Activated T-cell treated with anti-CD3 and anti-CD28 coated beads for 1 hour (primary cell): Measurements from ENCODE around the gene PSME3IP1.
"Not testable (repeated sequence)": the region's sequence is repeated elsewhere in the genome, so short reads cannot be mapped to it uniquely, and the experiment has no call there.

Experiments used
- DNase-seq: peaks from one replicate; pipeline ENCODE4 v3.0.0-alpha.2; 2020; ENCODE audit warnings: low read depth

Gene PSME3IP1, protein sequence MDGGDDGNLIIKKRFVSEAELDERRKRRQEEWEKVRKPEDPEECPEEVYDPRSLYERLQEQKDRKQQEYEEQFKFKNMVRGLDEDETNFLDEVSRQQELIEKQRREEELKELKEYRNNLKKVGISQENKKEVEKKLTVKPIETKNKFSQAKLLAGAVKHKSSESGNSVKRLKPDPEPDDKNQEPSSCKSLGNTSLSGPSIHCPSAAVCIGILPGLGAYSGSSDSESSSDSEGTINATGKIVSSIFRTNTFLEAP

GRCh38 chr16:57185945-57186871 is at the start of gene PSME3IP1, which contains the start of gene RSPRY1:
Gene PSME3IP1 (minus strand): TSS chr16:57186039. CDS start chr16:57173854, 12,185 bp downstream.
Gene RSPRY1 (plus strand): TSS chr16:57186329. CDS start chr16:57204659, 18,330 bp downstream.
- peak; percentile 94 for DNase-seq

DNA sequence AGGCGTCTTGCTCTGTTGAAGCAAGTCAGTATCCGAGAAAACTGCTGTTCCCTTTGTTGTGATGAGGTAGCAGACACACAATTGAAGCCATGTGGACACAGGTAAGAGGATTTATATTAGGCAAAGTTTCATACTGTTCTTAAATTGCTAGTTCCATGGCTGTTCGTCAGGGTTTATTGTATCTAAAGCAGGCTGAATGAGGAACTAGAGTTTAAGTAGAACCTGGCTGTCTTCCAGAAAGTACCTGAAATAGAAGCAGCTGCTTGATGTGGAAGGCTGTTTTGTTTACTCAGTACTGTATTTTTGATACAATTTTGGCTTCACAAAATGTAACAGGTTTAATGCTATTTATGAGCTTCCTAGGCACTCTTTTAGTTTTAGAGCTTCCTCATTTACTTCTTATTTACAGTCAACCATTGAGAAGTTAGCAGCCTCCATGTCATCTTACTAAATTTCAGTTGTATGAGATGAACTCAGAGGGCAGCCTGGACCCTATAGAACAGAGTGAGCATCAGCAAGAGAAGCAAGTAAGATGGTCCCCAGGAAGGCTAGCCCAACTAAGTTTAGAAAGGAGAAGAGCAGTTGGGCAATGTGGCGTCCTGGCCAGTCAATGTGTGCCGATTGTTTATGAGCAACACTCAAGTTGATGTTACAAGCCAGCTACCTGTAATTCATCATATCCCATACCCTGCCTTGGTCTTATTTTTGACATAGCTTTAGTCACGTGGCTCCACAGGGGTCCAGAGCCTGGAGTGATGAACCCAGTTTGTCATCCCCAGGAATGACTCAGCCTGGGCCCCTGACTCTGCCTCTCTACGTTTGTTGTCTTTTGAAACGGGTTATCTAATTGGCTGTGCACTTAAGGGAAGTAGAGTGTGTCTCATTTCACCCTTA is 49.5 kb upstream of the PSME3IP1 start:
- DNase-seq: no peak

DNA sequence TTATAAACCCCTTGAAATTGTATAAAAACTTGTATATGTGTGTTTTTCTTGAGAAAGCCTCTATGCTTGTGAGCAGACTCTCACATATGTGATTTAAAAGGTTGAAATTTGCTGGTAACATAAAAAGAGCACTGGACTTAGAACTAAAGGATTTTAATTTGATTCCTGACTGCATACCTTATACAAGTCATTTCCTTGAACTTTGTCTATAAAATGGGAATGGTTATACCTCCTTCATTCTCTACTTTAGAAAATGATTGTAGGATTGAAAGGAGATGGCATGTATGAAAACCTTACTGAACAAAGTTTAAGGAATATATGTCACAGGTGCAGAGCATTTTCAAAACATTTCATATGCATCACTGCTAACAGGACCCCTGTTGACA is 48.9 kb upstream of the PSME3IP1 start:
- no peak for DNase-seq

- DNase-seq: no peak
These were observed 48.3 kb upstream of the PSME3IP1 start for GRCh38 chr16:57233944-57234706.

- no peak for DNase-seq
These were observed 46.0 kb upstream of the PSME3IP1 start for GRCh38 chr16:57231821-57232350.

DNA sequence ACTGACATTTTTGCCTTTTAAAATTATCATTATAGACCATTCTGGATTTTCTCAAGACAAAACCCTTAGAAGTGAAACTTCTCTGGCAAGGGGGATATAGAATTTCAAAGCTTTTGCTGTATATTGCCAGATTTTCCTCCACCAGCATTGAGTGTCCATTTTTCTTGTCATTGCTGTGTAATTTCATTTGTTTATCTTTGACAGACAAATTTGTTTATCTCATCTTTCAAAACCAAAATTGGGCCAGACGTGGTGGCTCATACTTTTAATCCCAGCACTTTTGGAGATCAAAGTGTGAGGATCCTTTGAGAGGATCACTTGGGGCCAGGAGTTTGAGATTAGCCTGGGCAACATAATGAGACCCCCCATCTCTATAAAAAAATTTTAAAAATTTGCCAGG is 43.2 kb upstream of the PSME3IP1 start:
- no peak for DNase-seq

DNA sequence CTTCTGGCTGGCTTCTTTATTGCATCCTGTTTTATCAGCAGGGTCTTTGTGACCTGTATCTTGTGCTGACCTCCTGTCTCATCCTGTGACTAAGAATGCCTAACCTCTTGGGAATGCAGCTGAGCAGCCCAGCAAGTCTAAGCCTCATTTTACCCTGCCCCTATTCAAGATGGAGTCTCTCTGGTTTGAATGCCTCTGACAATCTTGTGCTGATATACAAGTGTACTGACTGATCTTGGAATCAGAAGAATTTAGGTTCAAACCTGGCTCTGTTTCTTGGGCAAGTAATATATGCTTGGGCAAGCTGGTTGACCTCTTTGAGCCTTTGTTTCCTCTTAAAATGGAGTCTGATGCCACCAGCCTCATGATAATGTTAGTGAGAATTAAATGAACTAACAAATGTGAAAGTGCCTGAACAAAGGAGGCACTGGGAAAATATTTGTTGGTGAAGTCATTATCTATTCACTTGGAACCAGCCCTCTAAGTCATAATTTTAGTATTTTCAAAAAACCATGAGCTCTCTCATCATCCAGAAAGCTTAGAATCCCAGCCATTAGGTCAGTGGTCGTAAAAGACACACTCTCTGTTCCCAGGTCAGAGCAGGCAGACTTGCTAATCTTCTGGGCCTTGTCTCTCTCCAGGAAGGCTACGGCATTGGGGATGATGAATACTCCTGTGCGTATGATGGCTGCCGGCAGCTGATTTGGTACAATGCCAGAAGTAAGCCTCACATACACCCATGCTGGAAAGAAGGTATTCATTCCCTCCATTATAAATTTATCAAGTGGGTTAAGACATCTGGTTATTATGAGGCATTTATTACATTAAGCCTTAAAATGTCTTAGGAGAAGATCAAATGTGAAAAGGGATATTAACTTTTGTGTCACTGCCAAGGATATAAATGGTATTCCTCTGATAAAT is 41.1 kb upstream of the PSME3IP1 start:
- no peak for DNase-seq

DNA sequence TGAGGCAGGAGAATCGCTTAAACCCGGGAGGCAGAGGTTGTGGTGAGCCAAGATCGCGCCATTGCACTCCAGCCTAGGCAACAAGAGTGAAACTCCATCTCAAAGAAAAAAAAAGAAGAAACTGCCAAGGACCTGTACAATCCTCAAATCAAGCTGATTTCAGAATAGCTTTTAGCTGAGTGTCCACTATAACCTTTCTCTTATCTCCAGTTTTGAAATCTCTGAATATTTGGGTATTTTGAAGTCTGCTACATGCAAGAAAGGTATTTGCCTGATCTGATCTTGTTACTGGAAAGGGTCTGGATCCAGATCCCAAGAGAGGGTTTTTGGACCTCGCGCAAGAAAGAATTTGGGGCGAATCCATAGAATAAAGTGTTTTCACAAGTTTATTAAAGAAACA is 40.1 kb upstream of the PSME3IP1 start:
- DNase-seq: no peak

- DNase-seq: no peak
These were observed 39.0 kb upstream of the PSME3IP1 start for GRCh38 chr16:57224651-57225335.

DNA sequence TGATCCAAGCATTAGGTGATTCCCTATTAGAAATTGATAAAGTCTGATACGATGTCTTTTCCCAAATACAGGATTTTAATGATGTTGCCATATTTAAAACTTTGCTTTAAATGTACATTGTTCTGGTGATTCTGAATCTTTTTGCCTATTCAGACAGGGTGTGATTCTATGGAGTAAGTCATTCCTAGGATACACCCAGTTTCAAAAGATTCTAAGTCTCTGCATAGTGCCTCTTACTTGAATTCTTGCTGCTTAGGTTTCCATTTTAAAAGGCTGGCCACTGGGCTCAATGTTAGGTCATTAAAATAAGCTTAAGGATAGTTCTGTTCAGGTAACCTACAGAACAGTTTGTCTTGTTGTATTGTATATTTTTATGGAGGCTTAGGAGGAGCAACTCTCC is 37.2 kb upstream of the PSME3IP1 start:
- DNase-seq: no peak

GRCh38 chr16:57216968-57217367 is 31.1 kb upstream of the PSME3IP1 start:
- DNase-seq: no peak

DNA sequence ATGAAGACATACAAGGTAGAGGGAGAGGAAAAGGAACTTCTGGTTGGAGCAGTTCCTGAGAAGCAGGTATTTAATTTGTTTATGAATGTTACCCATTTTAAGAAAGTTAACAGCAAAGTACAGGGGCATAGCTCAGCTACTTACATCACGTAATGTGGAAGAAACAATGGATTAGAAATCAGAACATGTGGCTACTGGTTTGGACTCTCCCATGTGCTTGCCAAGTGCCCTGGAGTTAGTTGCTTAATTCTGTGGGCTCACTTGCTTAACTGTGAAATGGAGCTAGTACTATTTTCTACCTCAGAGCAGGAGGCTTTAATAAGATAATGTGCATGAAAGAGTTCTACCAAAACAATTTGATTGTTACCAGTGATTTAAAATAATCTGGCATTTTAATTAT is 27.6 kb upstream of the PSME3IP1 start:
- DNase-seq: no peak

- DNase-seq: no peak
These were observed 23.9 kb upstream of the PSME3IP1 start for GRCh38 chr16:57209780-57210179.

DNA sequence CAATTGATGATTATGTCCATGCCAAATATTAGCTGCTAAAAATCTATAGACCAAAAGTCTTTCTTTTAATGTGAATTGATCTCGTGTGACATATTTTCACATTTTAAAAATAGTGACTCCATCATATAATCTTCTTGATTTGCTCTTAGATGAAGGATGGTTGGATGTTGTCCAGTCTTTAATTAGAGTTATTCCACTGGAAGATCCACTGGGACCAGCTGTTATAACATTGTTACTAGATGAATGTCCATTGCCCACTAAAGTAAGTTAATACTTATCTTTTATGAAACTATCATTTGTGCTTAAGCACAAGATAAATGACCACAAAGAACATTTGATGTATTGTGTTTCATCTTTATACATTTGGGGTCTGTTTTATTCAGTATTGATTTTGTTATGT is 23.1 kb upstream of the PSME3IP1 start:
- DNase-seq: no peak

DNA sequence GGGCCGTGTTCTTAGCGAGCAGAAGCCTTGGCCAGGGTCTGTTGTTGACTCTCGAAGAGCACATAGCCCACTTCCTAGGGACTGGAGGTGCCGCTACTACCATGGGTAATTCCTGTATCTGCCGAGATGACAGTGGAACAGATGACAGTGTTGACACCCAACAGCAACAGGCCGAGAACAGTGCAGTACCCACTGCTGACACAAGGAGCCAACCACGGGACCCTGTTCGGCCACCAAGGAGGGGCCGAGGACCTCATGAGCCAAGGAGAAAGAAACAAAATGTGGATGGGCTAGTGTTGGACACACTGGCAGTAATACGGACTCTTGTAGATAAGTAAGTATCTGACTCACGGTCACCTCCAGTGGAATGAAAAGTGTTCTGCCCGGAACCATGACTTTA is 18.8 kb upstream of the PSME3IP1 start:
- no peak for DNase-seq

DNA sequence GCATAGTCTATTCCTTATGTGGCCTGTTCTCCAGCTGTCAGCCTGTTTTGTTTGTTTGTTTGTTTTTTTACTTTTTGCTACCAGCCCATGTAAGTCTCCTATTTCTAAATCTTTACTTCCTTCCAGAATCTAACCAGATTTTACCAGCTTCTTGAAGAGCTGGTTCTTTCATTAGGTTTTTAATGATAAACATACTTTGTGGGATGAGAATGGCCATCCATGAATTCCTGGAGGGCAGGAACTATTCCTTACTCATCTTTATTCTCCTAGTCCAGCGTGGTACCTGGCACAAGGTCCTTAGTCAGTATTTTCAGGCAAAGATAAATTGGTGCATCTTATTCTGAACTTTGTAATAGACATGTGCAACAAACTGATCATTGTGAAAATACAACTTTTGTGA is 17.6 kb upstream of the PSME3IP1 start:
- DNase-seq: no peak

DNA sequence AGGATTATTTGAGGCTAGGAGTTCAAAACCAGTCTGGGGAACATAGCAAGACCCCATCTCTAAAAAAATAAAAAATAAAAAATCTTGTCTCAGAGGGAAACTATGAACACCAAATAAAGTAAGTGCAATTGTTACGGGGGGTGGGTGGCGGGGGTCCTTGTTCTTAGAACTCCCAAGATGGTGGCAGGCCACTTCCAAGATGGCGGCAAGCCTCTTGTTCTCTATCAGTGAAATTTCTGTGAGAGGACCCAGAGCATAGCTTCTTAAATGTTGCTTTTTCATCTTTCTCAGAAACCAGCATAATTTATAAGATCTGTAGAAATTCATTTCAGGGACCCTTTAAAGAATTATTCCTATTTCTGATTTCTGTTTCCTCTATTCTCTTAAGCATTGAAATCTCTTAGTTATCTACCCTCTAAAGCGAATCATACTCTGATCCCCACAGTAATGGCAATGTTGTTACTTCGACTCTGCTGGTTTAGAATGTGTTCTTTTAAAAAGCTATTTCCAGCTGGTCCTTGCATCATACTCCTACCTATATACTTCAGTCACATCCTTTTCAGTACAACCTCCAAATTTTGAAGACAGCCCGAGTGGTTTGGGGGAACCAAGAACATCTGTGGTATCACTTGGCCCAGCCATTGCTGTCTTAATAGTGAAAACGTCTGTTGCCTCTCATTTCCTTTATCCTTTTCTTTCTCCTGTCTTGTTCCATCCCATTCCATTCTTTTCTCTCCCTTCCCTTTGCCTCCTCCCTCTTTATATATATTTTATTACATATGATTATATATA is 16.5 kb upstream of the PSME3IP1 start:
- DNase-seq: no peak

DNA sequence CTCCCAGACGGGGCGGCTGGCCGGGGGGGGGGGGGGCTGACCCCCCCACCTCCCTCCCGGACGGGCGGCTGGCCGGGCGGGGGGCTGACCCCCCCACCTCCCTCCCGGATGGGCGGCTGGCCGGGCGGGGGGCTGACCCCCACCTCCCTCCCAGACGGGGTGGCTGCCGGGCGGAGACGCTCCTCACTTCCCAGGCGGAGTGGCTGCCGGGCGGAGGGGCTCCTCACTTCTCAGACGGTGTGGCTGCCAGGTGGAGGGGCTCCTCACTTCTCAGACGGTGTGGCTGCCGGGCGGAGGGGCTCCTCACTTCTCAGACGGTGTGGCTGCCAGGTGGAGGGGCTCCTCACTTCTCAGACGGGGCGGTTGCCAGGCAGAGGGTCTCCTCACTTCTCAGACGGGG is 15.1 kb upstream of the PSME3IP1 start:
- not testable (repeated sequence) for DNase-seq

- DNase-seq: not testable (repeated sequence)
These were observed 14.5 kb upstream of the PSME3IP1 start for GRCh38 chr16:57200321-57200720.
